Activated CD8-positive, alpha-beta T cell treated with anti-CD3 and anti-CD28 coated beads for 36 hours (primary cell): ENCODE results near the gene CHD6. TPM values are rescaled to one million over a fixed set of nuclear protein-coding genes. Genes with fewer than 3 reads are reported as not detected.

Experiments
- ATAC-seq: fragments of 200-7000 bp; cut with Tn5 transposase; one replicate; pipeline ENCODE4 v1.10.0; 2021; ENCODE audit warnings: mild to moderate bottlenecking, moderate library complexity
- CTCF ChIA-PET: fragments of 350-600 bp; sonication (Branson Sonifier 250); formaldehyde crosslinking; loops from one replicate; lab custom pipeline; 2021; ENCODE audit warnings: antibody characterized with exemption; lab: Charles Lee
- POLR2A ChIA-PET: fragments of 350-600 bp; sonication (Branson Sonifier 250); formaldehyde crosslinking; loops from one replicate; lab custom pipeline; 2021; ENCODE audit warnings: antibody characterized with exemption; lab: Charles Lee
- DNase-seq: peaks from one replicate; pipeline ENCODE4 v3.0.0-alpha.2; 2020
- H3K27ac Mint-ChIP-seq: one replicate; pipeline ENCODE4 v1.8.0; 2021; ENCODE audit warnings: mild to moderate bottlenecking, mixed read lengths
- H3K27me3 Mint-ChIP-seq: one replicate; pipeline ENCODE4 v1.8.0; 2021; ENCODE audit warnings: mixed read lengths
- H3K36me3 Mint-ChIP-seq: one replicate; pipeline ENCODE4 v1.8.0; 2021; ENCODE audit warnings: low read depth, mixed read lengths
- H3K4me1 Mint-ChIP-seq: one replicate; pipeline ENCODE4 v1.8.0; 2021; ENCODE audit warnings: low read depth, mixed read lengths
- H3K4me3 Mint-ChIP-seq: one replicate; pipeline ENCODE4 v1.8.0; 2021; ENCODE audit warnings: mild to moderate bottlenecking, moderate library complexity, mixed read lengths
- H3K9me3 Mint-ChIP-seq: one replicate; pipeline ENCODE4 v1.8.0; 2021; ENCODE audit warnings: mixed read lengths
- CTCF ChIP-seq: fragments of 200-600 bp; IDR thresholded peaks from one replicate; pipeline ENCODE4 v1.8.0; 2022; ENCODE audit warnings: antibody characterized with exemption, mild to moderate bottlenecking
- intact Hi-C: fragments of 100-400 bp; cut with micrococcal nuclease; formaldehyde crosslinking; loops from one replicate; pipeline ENCODE4 v1.10.0; 2022
- total RNA-seq, 2 experiments: library from RNA; stranded (reverse); gene quantifications; one replicate each; pipeline ENCODE4 v1.2.3, GENCODE V29; 2021

Gene CHD6
- total RNA-seq, 2 experiments from 2014 or later = 25.4 to 28.2 TPM

GRCh38 chr20:41426976-41427375 is 191.2 kb downstream of the CHD6 start:
- POLR2A ChIA-PET = interaction anchor here (0.8 kb wide), 1 partner anchor 8 kb away, joined by 3 read pairs; no protein-coding TSS in a partner anchor
- Mint-ChIP-seq H3K27me3 (no peaks in the 10 kb centered on the region), H3K9me3 (no peaks in the 10 kb centered on the region), H3K4me1 (peaks cover 16% of the 10 kb centered on the region), H3K27ac (no peak overlapping the region), H3K36me3 (peaks cover 40% of the 10 kb centered on the region), H3K4me3 (no peak overlapping the region)
- ATAC-seq = no peak
- intact Hi-C loops = no loop called here
- no peak for TF ChIP-seq CTCF
- CTCF ChIA-PET = interaction anchor here (1.1 kb wide), 1 partner anchor 294 kb away, joined by 3 read pairs; no protein-coding TSS in a partner anchor
- DNase-seq = no peak

GRCh38 chr20:41426086-41426830 is 191.9 kb downstream of the CHD6 start:
- Mint-ChIP-seq H3K27me3 (no peaks in the 10 kb centered on the region), H3K4me3 (no peak overlapping the region), H3K27ac (no peak overlapping the region), H3K4me1 (peaks cover 17% of the 10 kb centered on the region), H3K36me3 (peaks cover 47% of the 10 kb centered on the region), H3K9me3 (no peaks in the 10 kb centered on the region)
- intact Hi-C loops = no loop called here
- ATAC-seq (no peak), DNase-seq (no peak)
- CTCF ChIA-PET = interaction anchor here (0.7 to 1.2 kb wide), 2 partner anchors 9 to 12 kb away, joined by 3 read pairs; no protein-coding TSS in a partner anchor
- TF ChIP-seq CTCF = no peak
- POLR2A ChIA-PET = interaction anchor here (0.8 kb wide), 1 partner anchor 9 kb away, joined by 3 read pairs; no protein-coding TSS in a partner anchor

- peaks cover 49% of the 10 kb centered on the region for H3K36me3 Mint-ChIP-seq
- no peaks in the 10 kb centered on the region for H3K27me3 Mint-ChIP-seq
- ChIA-PET POLR2A (no interaction called here), CTCF (interaction anchor here (0.7 to 1.2 kb wide), 2 partner anchors 8 to 13 kb away, joined by 3 read pairs; no protein-coding TSS in a partner anchor)
- no peak for ATAC-seq
- H3K27ac Mint-ChIP-seq = no peak overlapping the region
- intact Hi-C loops = no loop called here
- no peak for DNase-seq
- H3K4me3 Mint-ChIP-seq = no peak overlapping the region
- H3K4me1 Mint-ChIP-seq = peaks cover 18% of the 10 kb centered on the region
- no peak for TF ChIP-seq CTCF
- no peaks in the 10 kb centered on the region for H3K9me3 Mint-ChIP-seq
Measured at GRCh38 chr20:41425180-41425884, 192.8 kb downstream of the CHD6 start.

GRCh38 chr20:41424546-41424945 is 193.6 kb downstream of the CHD6 start:
- Mint-ChIP-seq H3K4me3 (no peak overlapping the region), H3K27me3 (no peaks in the 10 kb centered on the region), H3K9me3 (no peaks in the 10 kb centered on the region), H3K36me3 (peaks cover 52% of the 10 kb centered on the region), H3K27ac (no peak overlapping the region), H3K4me1 (peaks cover 18% of the 10 kb centered on the region)
- ATAC-seq = no peak
- intact Hi-C loops = no loop called here
- TF ChIP-seq CTCF = no peak
- CTCF ChIA-PET = no interaction called here
- DNase-seq = no peak
- POLR2A ChIA-PET = no interaction called here

GRCh38 chr20:41424011-41424410 is 194.2 kb downstream of the CHD6 start:
- CTCF ChIA-PET = no interaction called here
- intact Hi-C loops = no loop called here
- Mint-ChIP-seq H3K27ac (no peak overlapping the region), H3K9me3 (no peaks in the 10 kb centered on the region), H3K4me3 (no peak overlapping the region), H3K36me3 (peaks cover 49% of the 10 kb centered on the region), H3K4me1 (peaks cover 13% of the 10 kb centered on the region), H3K27me3 (no peaks in the 10 kb centered on the region)
- TF ChIP-seq CTCF = no peak
- ATAC-seq = no peak
- POLR2A ChIA-PET = no interaction called here
- DNase-seq = no peak
